Uterus (tissue), 4 donors: ENCODE data around the gene IPO11. TPM values are rescaled to one million over a fixed set of nuclear protein-coding genes. Genes with fewer than 3 reads are reported as not detected.

Experiments
- DNase-seq, 2 donors: peaks; one replicate each; pipeline ENCODE4 v3.0.0-alpha.2; 2019 to 2020
- H3K27ac ChIP-seq, 2 donors: fragments of 200-600 bp; sonication (generic); 1 replicate in 1 of 2; 2 replicates in 1 of 2; pipeline ENCODE4 v1.5.1; 2016 to 2018
- H3K27me3 ChIP-seq, 2 donors: fragments of 200-600 bp; sonication (generic); one replicate each; pipeline ENCODE4 v1.5.1; 2018 to 2019; ENCODE audit warnings: control low read depth in 1 of 2
- H3K36me3 ChIP-seq, 2 donors: fragments of 200-600 bp; sonication (generic); one replicate each; pipeline ENCODE4 v1.5.1; 2019; ENCODE audit warnings: control low read depth in 1 of 2
- H3K4me1 ChIP-seq, 2 donors: fragments of 200-600 bp; sonication (generic); one replicate each; pipeline ENCODE4 v1.5.1; 2018 to 2019; ENCODE audit warnings: control low read depth in 1 of 2
- H3K4me3 ChIP-seq, 2 donors: fragments of 200-600 bp; sonication (generic); 1 replicate in 1 of 2; 2 replicates in 1 of 2; pipeline ENCODE4 v1.5.1; 2018 to 2019; ENCODE audit warnings: mild to moderate bottlenecking in 1 of 2
- H3K9me3 ChIP-seq, 2 donors: fragments of 200-600 bp; sonication (generic); one replicate each; pipeline ENCODE4 v1.5.1; 2019; ENCODE audit warnings: control low read depth in 1 of 2
- CTCF ChIP-seq, 4 experiments: fragments of 200-600 bp in 2 of 4; fragments of 450-650 bp in 2 of 4; sonication (generic) in 2 of 4; IDR thresholded peaks; one replicate each; pipeline ENCODE4 v1.5.1; 2016 to 2019; ENCODE audit warnings: antibody characterized with exemption in 4 of 4, mild to moderate bottlenecking in 2 of 4, moderate library complexity in 1 of 4
- POLR2A ChIP-seq, 2 donors: fragments of 450-650 bp; IDR thresholded peaks; one replicate each; pipeline ENCODE4 v1.6.1; 2016; ENCODE audit warnings: antibody characterized with exemption in 2 of 2, mild to moderate bottlenecking in 1 of 2, moderate library complexity in 1 of 2
- intact Hi-C: fragments of 100-400 bp; cut with DNase I; formaldehyde crosslinking; loops from one replicate; pipeline ENCODE4 v1.15.1; 2023; ENCODE audit warnings: low total_unique reads
- total RNA-seq, 4 donors: library from RNA; depleted of rRNA in 3 of 4; stranded (reverse); fragments of >200 nt in 3 of 4; gene quantifications; one replicate each; pipeline versions ENCODE4 v1.1.0 to v1.2.4, GENCODE V29; 2014 to 2023
- donor health status: DM: yes; HTN: yes; CAD: no.

IPO11 gene
- total RNA-seq, 4 donors from 2014 or later: 20.0 to 62.0 (median 45.3) TPM

- Histone ChIP-seq H3K27ac (no peak overlapping the region), H3K4me1 (no peaks in the 10 kb centered on the region), H3K4me3 (no peak overlapping the region), H3K27me3 (no peaks in the 10 kb centered on the region), H3K36me3 (no peaks in the 10 kb centered on the region), H3K9me3 (no peaks in the 10 kb centered on the region)
- no peak for DNase-seq
- intact Hi-C loops: no loop called here
- no peak for TF ChIP-seq POLR2A (IDR thresholded peaks at IDR 0.05)
These were observed 74.1 kb downstream of the IPO11 start for GRCh38 chr5:62486672-62487071.

- Histone ChIP-seq H3K27me3 (no peaks in the 10 kb centered on the region), H3K27ac (no peak overlapping the region), H3K4me1 (no peaks in the 10 kb centered on the region), H3K9me3 (no peaks in the 10 kb centered on the region), H3K4me3 (no peak overlapping the region), H3K36me3 (no peaks in the 10 kb centered on the region)
- no peak for DNase-seq
- TF ChIP-seq CTCF (IDR thresholded peaks at IDR 0.05): no peak
- intact Hi-C loops: no loop called here
These were observed 76.0 kb downstream of the IPO11 start for GRCh38 chr5:62488531-62488930.

- intact Hi-C loops: no loop called here
- no peak for TF ChIP-seq POLR2A (IDR thresholded peaks at IDR 0.05)
- TF ChIP-seq CTCF (IDR thresholded peaks at IDR 0.05): no peak
- DNase-seq: no peak
These were observed 76.9 kb downstream of the IPO11 start for GRCh38 chr5:62489471-62489870.

GRCh38 chr5:62494772-62495171, 82.2 kb downstream of the IPO11 start:
- DNase-seq: no peak
- Histone ChIP-seq H3K4me1 (no peaks in the 10 kb centered on the region), H3K4me3 (no peak overlapping the region), H3K36me3 (peaks cover 0 to 5% of the 10 kb centered on the region in 2 donors), H3K27me3 (no peaks in the 10 kb centered on the region), H3K9me3 (no peaks in the 10 kb centered on the region), H3K27ac (no peak overlapping the region)
- intact Hi-C loops: no loop called here
- TF ChIP-seq POLR2A (IDR thresholded peaks at IDR 0.05): no peak

More at GRCh38 chr5:62489471-62489870, 76.9 kb downstream of the IPO11 start:
- Histone ChIP-seq H3K4me3 (no peak overlapping the region), H3K4me1 (no peaks in the 10 kb centered on the region), H3K27ac (no peak overlapping the region), H3K36me3 (peaks cover 0 to 5% of the 10 kb centered on the region in 2 donors), H3K27me3 (no peaks in the 10 kb centered on the region), H3K9me3 (no peaks in the 10 kb centered on the region)

- TF ChIP-seq POLR2A (IDR thresholded peaks at IDR 0.05) (no peak), CTCF (IDR thresholded peaks at IDR 0.05) (no peak)
- no peak for DNase-seq
- peaks cover 0 to 5% of the 10 kb centered on the region in 2 donors for H3K36me3 ChIP-seq
- no peaks in the 10 kb centered on the region for H3K27me3 ChIP-seq
- no peaks in the 10 kb centered on the region for H3K4me1 ChIP-seq
- no peak overlapping the region for H3K4me3 ChIP-seq
- H3K27ac ChIP-seq: no peak overlapping the region
- intact Hi-C loops: no loop called here
- H3K9me3 ChIP-seq: no peaks in the 10 kb centered on the region
These were observed 84.3 kb downstream of the IPO11 start for GRCh38 chr5:62496876-62497275.

GRCh38 chr5:62498961-62499360, 86.4 kb downstream of the IPO11 start:
- no peak for DNase-seq
- Histone ChIP-seq H3K4me3 (no peak overlapping the region), H3K27ac (no peak overlapping the region), H3K36me3 (peaks cover 0 to 5% of the 10 kb centered on the region in 2 donors), H3K27me3 (no peaks in the 10 kb centered on the region), H3K4me1 (no peaks in the 10 kb centered on the region), H3K9me3 (no peaks in the 10 kb centered on the region)
- TF ChIP-seq CTCF (IDR thresholded peaks at IDR 0.05) (no peak), POLR2A (IDR thresholded peaks at IDR 0.05) (no peak)
- intact Hi-C loops: no loop called here
